KG1 (cell line): ENCODE results near the gene CX3CR1.
"Not testable (repeated sequence)": the region's sequence is repeated elsewhere in the genome, so short reads cannot be mapped to it uniquely, and the experiment has no call there.

ENCODE experiments used
- DNase-seq: peaks from one replicate; lab custom pipeline; 2025; lab: John Stamatoyannopoulos, UW

The CX3CR1 gene

GRCh38 chr3:39267631-39268548 is 11.9 kb downstream of the CX3CR1 start:
- DNase-seq = no peak

GRCh38 chr3:39264053-39264452 is 15.8 kb downstream of the CX3CR1 start:
- no peak for DNase-seq

GRCh38 chr3:39263576-39263975 is 16.3 kb downstream of the CX3CR1 start:
- DNase-seq = no peak

DNA sequence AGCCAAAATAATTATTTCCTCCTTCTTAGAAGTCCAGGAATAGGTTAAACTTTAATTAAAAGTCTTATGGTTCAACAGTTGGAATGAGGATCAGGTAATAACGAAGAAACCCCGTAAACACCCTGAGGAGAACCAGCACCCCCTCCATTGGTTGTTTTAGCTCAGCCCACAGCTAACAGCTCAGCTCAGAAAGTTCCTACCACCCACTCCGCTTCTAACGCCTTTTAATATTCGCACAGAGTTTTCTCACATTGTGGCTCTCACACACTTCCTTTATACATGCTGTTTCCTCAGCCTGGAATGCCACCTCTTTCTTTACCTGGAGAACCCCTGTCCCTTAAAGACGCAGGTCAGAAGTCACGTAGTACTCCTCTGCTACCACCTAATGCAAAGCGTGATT is 17.0 kb downstream of the CX3CR1 start:
- no peak for DNase-seq

GRCh38 chr3:39261726-39262125 is 18.1 kb downstream of the CX3CR1 start:
- DNase-seq = no peak

- DNase-seq = peak; percentile 66
These were observed 18.9 kb downstream of the CX3CR1 start for GRCh38 chr3:39260957-39261356.

DNA sequence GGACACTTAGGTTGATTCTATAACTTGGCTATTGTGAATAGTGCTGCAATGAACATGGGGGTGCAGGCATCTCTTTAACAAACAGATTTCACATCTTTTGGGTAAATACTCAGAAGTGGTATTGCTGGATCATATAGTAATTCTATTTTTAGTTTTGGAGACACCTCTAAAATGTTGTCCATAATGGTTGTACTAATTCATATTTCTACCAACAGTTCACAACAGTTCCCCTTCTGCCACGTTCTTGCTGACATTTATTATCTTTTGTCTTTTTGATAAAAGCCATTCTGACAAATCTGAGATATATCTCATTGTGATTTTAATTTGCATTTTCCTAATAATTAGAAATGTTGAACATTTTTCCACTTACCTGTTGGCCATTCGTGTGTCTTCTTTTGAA is 19.5 kb downstream of the CX3CR1 start:
- DNase-seq = no peak

GRCh38 chr3:39255503-39256325 is 24.1 kb downstream of the CX3CR1 start:
- peak; percentile 71 for DNase-seq

GRCh38 chr3:39254806-39255449 is 24.9 kb downstream of the CX3CR1 start:
- no peak for DNase-seq

- no peak for DNase-seq
These were observed 28.3 kb downstream of the CX3CR1 start for GRCh38 chr3:39251576-39251975.

- peak; percentile 55 for DNase-seq
These were observed 29.6 kb downstream of the CX3CR1 start for GRCh38 chr3:39250116-39250747.

DNA sequence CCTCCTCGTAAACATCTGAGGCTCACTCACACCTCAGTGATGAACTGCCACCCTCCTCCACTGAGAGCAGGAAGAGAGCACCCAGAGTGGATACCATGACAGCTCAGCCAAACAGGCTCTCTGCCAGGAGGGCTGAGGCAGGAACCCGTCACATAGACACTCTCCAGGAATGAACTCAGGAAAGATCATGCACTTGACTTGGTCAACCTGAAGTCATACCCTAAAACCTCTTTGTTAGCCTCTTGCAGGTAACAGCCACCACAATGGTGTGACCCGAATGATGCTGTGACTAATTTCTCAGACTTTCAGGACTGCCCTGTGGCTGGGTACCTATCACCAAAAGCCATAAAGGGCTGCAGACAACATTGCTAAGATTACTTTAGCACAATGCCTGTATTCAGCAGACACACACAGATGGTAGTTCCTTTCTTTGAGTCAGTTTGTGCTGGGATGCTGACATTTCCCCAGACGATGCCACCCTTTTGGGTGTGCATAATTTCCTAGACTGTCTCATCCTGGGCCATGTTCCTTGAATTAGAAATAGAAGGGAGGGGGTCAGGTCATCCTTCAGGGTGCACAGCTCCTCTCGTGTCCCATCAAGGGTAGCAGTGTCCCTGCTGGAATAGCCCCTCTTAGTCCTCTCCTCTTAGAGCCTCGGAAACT is 30.3 kb downstream of the CX3CR1 start:
- no peak for DNase-seq

GRCh38 chr3:39241561-39241960 is 38.3 kb downstream of the CX3CR1 start:
- no peak for DNase-seq

DNA sequence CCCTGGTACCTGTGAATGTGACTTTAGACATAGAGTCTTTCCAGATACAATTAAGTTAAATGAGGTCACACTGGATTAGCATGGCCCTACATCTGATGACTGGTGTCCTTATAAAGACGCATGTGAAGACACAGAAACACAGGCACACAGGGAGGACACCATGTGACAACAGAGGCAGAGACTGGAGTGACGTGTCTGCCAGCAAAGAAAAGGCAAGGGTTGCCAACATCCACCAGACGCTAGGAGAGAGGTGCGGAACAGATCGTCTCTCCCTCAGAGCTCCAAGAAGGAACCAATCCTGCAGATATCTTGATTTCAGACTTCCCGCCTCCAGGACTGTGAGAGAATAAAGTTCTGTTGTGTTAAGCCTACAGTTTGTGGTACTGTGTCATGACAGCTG is 42.8 kb downstream of the CX3CR1 start:
- no peak for DNase-seq

- no peak for DNase-seq
These were observed 45.2 kb downstream of the CX3CR1 start for GRCh38 chr3:39234651-39235050.

DNA sequence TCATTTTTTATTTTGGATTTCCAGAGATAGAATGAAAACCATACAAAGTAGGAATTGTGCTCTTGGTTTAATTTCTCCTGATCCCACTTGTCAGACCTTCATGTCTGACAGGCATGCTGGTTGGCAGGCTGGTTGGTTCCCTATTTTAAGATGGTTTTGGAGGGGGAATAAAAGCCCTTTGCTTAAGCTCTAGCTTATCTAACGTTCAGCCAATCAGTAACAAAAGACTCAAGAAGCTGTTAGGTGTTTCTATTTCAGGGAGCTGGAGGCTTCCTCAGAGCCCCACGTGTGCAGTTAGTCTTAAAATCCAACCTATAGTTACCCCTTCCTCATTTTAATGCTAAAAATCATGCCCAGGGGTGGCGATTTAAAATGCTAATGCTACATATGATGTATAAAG is 47.0 kb downstream of the CX3CR1 start:
- no peak for DNase-seq

DNA sequence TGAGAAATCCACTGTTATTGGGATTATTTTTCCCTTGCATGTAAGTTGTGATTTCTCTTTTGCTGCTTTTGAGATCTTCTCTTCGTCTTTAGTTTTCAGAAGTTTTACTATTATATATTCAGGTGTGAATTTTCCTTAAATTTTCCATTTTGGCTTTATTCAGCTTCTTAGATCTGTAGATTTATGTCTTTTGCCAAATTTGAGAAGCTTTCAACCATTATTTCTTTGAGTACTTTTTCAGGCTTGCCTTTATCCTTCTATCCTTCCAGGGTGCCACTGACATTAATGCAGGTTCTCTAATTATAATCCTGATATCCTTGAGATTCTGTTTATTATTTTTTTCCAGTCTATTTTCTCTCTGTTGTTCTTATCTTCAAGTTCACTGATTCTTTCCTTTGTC is 49.4 kb downstream of the CX3CR1 start:
- DNase-seq = no peak

GRCh38 chr3:39228496-39228895 is 51.3 kb downstream of the CX3CR1 start:
- no peak for DNase-seq

DNA sequence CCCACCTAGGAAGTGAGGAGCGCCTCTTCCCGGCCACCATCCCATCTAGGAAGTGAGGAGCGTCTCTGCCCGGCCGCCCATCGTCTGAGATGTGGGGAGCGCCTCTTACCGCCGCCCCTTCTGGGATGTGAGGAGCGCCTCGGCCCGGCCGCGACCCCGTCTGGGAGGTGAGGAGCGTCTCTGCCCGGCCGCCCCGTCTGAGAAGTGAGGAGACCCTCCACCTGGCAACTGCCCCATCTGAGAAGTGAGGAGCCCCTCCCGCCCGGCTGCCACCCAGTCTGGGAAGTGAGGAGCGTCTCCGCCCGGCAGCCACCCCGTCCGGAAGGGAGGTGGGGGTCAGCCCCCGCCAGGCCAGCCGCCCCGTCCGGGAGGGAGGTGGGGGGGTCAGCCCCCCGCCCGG is 52.2 kb downstream of the CX3CR1 start:
- not testable (repeated sequence) for DNase-seq

DNA sequence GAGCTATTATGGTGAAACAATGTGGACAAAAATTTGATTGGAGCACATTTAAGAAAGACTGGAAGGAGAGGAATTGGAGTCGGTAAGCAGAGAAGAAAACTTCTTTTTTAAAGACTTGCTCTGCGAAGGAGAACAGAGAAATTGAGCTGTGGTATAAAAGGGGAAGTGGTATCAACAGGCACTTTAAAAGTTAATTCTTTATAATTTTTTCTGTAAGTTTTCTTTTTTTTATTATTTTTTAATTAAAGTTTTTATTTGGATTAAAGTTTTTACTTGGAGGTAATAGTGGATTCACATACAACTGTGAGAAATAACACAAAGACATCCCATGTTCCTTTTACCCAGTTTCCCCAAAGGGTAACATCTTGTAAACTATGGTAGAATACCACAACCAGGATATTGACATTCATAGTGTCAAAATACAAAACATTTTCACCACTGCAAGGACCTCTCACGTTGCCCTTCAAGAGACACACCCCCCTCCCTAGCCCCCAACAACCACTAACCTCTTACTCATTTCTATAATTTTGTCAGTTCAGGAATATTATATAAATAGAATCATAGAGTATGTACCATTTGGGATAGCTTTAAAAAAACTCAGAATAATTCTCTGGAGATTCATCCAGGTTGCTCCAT is 53.6 kb downstream of the CX3CR1 start:
- DNase-seq = no peak

DNA sequence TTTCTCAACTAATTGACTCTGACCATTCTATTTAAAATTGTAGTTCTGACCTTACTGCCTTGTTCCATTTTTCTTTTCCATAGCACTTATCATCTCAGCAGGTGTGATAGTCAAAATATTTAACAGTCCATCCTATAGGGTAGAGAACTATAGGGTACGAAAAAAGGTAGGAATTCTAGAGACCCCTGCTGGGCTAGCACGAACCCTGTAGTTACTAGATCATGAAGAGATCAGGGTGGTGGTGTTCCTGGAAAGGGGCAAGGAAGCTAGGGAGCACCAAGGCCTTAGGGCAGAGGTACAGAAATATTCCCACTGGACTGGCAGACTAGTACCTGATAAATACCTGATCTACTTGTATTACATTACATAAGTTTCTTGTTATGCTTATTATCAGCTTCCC is 55.5 kb downstream of the CX3CR1 start:
- no peak for DNase-seq
